Suprapubic skin (tissue), 4 donors: ENCODE measurements around the gene BHLHA15.

Experiments used
- CTCF ChIP-seq, 2 donors: fragments of 200-600 bp in 1 of 2; fragments of 450-650 bp in 1 of 2; sonication (generic) in 1 of 2; IDR thresholded peaks; one replicate each; pipeline ENCODE4 v1.5.1; 2016 to 2019; ENCODE audit warnings: antibody characterized with exemption in 2 of 2, mild to moderate bottlenecking in 1 of 2, moderate library complexity in 1 of 2
- EP300 ChIP-seq: sonication (generic); formaldehyde crosslinking; IDR thresholded peaks from one replicate; pipeline ENCODE4 v1.6.1; 2017; ENCODE audit warnings: antibody characterized with exemption
- POLR2AphosphoS5 ChIP-seq, 3 donors: sonication (generic); formaldehyde crosslinking; IDR thresholded peaks; one replicate each; pipeline ENCODE4 v1.6.1; 2017; ENCODE audit warnings: antibody characterized with exemption in 3 of 3

DNA sequence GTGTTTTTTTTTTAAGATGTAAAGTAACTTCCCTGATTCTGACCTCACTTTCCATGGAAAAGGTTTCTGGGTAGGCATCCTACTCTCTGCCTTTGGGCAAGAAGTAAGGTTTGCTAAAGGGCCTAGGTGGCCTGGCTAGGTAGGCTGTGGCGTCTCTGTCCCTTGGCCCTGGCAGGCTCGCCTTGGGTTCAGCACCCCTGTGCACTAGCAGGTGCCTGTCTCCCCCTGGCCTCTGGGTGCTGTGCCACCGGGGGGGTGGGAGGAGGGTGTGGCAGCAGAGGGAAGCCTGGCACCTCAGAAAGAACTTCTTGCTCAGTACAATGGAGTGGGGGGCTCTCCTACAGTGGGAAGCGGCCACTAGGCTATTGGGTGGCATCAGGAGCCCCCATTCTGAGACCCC is 26.8 kb downstream of the BHLHA15 start:
- no peak for TF ChIP-seq CTCF (IDR thresholded peaks at IDR 0.05)
- no peak for TF ChIP-seq POLR2AphosphoS5 (IDR thresholded peaks at IDR 0.05)
- no peak for TF ChIP-seq EP300
